Measurements from ENCODE around the gene HMG20A.

GRCh38 chr15:77420610-77421369, at the start of gene HMG20A:
- TF ChIP-seq POLR2A (IDR thresholded peaks at IDR 0.05): no peak
- TF ChIP-seq, protein P1, sequence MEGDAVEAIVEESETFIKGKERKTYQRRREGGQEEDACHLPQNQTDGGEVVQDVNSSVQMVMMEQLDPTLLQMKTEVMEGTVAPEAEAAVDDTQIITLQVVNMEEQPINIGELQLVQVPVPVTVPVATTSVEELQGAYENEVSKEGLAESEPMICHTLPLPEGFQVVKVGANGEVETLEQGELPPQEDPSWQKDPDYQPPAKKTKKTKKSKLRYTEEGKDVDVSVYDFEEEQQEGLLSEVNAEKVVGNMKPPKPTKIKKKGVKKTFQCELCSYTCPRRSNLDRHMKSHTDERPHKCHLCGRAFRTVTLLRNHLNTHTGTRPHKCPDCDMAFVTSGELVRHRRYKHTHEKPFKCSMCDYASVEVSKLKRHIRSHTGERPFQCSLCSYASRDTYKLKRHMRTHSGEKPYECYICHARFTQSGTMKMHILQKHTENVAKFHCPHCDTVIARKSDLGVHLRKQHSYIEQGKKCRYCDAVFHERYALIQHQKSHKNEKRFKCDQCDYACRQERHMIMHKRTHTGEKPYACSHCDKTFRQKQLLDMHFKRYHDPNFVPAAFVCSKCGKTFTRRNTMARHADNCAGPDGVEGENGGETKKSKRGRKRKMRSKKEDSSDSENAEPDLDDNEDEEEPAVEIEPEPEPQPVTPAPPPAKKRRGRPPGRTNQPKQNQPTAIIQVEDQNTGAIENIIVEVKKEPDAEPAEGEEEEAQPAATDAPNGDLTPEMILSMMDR (IDR thresholded peaks at IDR 0.05 in 8 of 11, conservative IDR thresholded peaks at IDR 0.05 in 3 of 11): no peak
- peak in 2 of 3 donors; percentile 67 to 73 for TF ChIP-seq POLR2AphosphoS5 (IDR thresholded peaks at IDR 0.05)
